Measurements from ENCODE around the gene TFF3. TPM values are rescaled to one million over a fixed set of nuclear protein-coding genes. Genes with fewer than 3 reads are reported as not detected.

Gene TFF3
- total RNA-seq, 1 donor from 2014 or later, result 40.3 TPM

DNA sequence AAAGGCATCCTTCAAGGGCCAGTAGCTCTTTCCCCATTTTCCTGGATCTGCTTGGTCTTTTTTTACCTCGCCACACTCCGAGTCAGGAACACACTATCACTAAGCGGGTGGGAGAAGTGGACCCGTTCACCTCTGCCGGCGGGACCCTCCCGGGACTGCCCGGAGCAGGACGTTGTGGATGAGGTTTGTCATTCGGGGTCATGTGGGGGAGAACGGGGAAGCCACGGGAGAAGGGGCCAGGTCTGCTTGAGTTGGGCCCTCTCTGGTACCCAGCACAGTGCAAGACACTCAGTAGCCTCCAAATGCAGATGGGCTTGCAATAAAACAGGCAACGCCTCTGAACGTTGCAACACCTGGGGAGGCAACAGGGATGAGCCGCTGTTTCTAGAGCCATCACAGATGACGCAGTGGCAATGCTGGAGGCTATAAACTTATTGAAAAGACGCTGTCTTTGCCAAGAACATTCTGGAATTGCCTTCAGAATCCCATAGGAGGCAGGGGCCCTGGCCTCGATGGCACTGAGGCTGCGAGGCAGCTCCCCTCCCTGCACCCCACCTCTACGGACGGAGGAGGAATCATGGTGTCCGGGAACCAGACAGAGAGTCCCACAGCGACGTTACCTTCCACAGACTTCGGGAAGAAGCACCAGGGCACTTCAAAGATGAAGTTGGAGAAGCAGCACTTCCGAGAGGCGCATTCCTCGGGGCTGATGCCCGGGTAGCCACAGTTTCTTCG, 31.8 kb upstream of the TFF3 start:
- Mint-ChIP-seq H3K36me3 (ENCODE audit: insufficient read depth) (no peaks in the 10 kb centered on the region), H3K27me3 (peaks cover 2% of the 10 kb centered on the region), H3K9me3 (ENCODE audit: low read depth) (no peaks in the 10 kb centered on the region), H3K4me3 (ENCODE audit: low read depth) (no peak overlapping the region), H3K4me1 (ENCODE audit: low read depth) (peaks cover 8% of the 10 kb centered on the region), H3K27ac (no peak overlapping the region)
- TF ChIP-seq, protein P1, sequence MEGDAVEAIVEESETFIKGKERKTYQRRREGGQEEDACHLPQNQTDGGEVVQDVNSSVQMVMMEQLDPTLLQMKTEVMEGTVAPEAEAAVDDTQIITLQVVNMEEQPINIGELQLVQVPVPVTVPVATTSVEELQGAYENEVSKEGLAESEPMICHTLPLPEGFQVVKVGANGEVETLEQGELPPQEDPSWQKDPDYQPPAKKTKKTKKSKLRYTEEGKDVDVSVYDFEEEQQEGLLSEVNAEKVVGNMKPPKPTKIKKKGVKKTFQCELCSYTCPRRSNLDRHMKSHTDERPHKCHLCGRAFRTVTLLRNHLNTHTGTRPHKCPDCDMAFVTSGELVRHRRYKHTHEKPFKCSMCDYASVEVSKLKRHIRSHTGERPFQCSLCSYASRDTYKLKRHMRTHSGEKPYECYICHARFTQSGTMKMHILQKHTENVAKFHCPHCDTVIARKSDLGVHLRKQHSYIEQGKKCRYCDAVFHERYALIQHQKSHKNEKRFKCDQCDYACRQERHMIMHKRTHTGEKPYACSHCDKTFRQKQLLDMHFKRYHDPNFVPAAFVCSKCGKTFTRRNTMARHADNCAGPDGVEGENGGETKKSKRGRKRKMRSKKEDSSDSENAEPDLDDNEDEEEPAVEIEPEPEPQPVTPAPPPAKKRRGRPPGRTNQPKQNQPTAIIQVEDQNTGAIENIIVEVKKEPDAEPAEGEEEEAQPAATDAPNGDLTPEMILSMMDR (IDR thresholded peaks at IDR 0.05; ENCODE audit: unreplicated experiment), result no peak
- no peak for DNase-seq (ENCODE audit: low spot score, unreplicated experiment)

DNA sequence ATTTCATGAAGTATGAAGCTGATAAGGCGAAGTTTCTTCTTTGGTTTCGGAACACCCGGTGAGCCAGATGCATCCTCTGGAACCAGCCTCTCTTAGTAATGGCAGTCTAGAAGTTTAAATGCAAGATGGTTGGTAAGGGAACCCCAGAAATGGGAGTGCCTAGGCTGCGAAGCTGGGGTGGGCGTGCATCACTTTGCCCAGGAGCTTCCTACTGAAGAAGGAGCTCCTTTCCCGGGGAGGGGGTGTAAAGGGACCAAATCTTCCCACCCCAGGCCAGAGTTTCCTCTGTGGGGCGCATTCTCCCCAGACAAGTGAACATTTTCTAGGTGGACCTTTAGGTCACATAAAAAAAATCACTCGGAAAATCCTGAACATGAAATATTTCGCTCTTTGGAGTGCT, 31.2 kb upstream of the TFF3 start:
- DNase-seq (ENCODE audit: low spot score, unreplicated experiment), result no peak
- peaks cover 2% of the 10 kb centered on the region for H3K27me3 Mint-ChIP-seq
- TF ChIP-seq, protein P1 (IDR thresholded peaks at IDR 0.05; ENCODE audit: unreplicated experiment), result no peak
- H3K27ac Mint-ChIP-seq, result no peak overlapping the region
- H3K9me3 Mint-ChIP-seq (ENCODE audit: low read depth), result no peaks in the 10 kb centered on the region
- no peaks in the 10 kb centered on the region for H3K36me3 Mint-ChIP-seq (ENCODE audit: insufficient read depth)
- peaks cover 7% of the 10 kb centered on the region for H3K4me1 Mint-ChIP-seq (ENCODE audit: low read depth)
- no peak overlapping the region for H3K4me3 Mint-ChIP-seq (ENCODE audit: low read depth)

DNA sequence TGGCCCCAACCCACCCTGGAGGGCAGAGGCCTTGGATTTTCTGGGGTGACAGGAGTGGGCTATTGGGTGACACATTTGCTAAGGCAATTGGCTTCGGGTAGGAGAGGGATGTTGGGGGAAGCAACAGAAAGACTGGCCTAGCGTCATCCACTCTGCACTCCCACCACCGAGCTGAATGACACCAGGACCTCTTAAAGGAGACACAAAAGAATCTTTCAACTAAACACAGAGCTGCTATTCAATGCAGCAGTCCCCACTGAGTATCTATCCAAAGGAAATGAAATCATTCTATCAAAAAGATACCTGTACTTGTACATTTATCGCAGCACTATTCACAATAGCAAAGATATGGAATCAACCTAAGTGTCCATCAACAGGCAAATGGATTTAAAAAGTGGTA, 29.4 kb upstream of the TFF3 start:
- Mint-ChIP-seq H3K27me3 (peaks cover 2% of the 10 kb centered on the region), H3K27ac (no peak overlapping the region), H3K9me3 (ENCODE audit: low read depth) (no peaks in the 10 kb centered on the region), H3K4me3 (ENCODE audit: low read depth) (no peak overlapping the region), H3K4me1 (ENCODE audit: low read depth) (no peaks in the 10 kb centered on the region), H3K36me3 (ENCODE audit: insufficient read depth) (no peaks in the 10 kb centered on the region)
- DNase-seq (ENCODE audit: low spot score, unreplicated experiment), result no peak
- TF ChIP-seq, protein P1 (IDR thresholded peaks at IDR 0.05; ENCODE audit: unreplicated experiment), result no peak

DNA sequence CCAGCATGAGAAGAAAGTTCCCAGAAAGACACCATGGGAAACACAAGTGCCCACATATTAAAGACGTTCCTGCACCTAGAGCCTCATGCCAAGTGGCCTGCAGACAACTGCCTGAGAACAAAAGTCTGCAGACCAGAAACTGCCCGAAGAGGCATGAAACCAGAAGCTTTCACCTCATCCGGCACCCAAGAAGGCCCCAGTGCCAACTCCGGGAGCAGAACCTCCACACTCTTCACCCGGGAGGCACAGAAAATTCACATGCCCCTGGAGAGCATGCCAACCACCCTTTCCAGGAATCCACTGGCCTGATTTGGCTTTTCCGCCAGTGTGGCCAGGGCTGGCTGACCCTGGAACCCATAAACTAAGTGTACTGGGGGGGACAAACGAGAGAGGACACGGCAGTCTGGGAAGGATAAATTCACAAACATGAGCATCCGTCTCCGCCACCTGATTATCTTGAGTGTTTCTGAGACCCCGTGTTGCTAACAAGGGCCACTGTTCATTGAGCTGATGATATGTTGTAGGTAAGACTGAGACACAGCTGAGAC, 28.8 kb upstream of the TFF3 start:
- Mint-ChIP-seq H3K27me3 (peaks cover 2% of the 10 kb centered on the region), H3K27ac (no peak overlapping the region), H3K4me1 (ENCODE audit: low read depth) (no peaks in the 10 kb centered on the region), H3K36me3 (ENCODE audit: insufficient read depth) (no peaks in the 10 kb centered on the region), H3K4me3 (ENCODE audit: low read depth) (no peak overlapping the region), H3K9me3 (ENCODE audit: low read depth) (no peaks in the 10 kb centered on the region)
- TF ChIP-seq, protein P1 (IDR thresholded peaks at IDR 0.05; ENCODE audit: unreplicated experiment), result no peak
- DNase-seq (ENCODE audit: low spot score, unreplicated experiment), result no peak

DNA sequence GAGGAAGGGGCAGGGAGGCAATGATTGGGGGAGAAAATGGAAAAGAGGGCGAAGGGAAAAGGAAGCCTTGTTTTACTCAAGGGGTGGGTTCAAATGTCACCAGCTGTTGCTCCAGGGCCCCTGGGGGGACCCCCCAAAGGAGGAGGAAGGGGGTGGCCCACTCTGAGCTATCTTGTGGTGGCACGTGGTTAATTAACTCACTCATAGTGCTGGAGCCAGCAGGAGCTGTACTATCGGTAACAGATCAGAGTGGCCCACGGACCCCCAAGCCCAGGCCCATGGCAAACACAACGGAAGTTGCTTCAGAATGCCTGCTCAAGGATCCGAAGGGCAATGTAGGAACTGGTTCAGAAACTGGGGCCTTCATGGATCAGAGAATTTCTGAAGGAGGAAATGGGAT, 28.3 kb upstream of the TFF3 start:
- H3K4me1 Mint-ChIP-seq (ENCODE audit: low read depth), result no peaks in the 10 kb centered on the region
- TF ChIP-seq, protein P1 (IDR thresholded peaks at IDR 0.05; ENCODE audit: unreplicated experiment), result no peak
- no peak overlapping the region for H3K27ac Mint-ChIP-seq
- H3K27me3 Mint-ChIP-seq, result peaks cover 2% of the 10 kb centered on the region
- H3K4me3 Mint-ChIP-seq (ENCODE audit: low read depth), result no peak overlapping the region
- H3K36me3 Mint-ChIP-seq (ENCODE audit: insufficient read depth), result no peaks in the 10 kb centered on the region
- DNase-seq (ENCODE audit: low spot score, unreplicated experiment), result no peak
- no peaks in the 10 kb centered on the region for H3K9me3 Mint-ChIP-seq (ENCODE audit: low read depth)

Data from progenitor cell of endocrine pancreas (in vitro differentiated cells).